ENCODE data around the gene SYCN. TPM values are rescaled to one million over a fixed set of nuclear protein-coding genes. Genes with fewer than 3 reads are reported as not detected.

Gene SYCN
- total RNA-seq, 1 donor from 2014 or later, result not detected

GRCh38 chr19:39192846-39193245 lies 11.2 kb downstream of the SYCN start:
- peaks cover 38% of the 10 kb centered on the region for H3K27me3 Mint-ChIP-seq (ENCODE audit: low read depth)
- peaks cover 1% of the 10 kb centered on the region for H3K36me3 Mint-ChIP-seq (ENCODE audit: low read depth)
- no peaks in the 10 kb centered on the region for H3K9me3 Mint-ChIP-seq (ENCODE audit: low read depth)
- H3K4me1 Mint-ChIP-seq (ENCODE audit: low read depth), result peaks cover 12% of the 10 kb centered on the region
- no peak for TF ChIP-seq CTCF (IDR thresholded peaks at IDR 0.05)
- no peak for DNase-seq (ENCODE audit: low spot score)
- no peak overlapping the region for H3K4me3 Mint-ChIP-seq (ENCODE audit: unreplicated experiment)
- no peak overlapping the region for H3K27ac Mint-ChIP-seq (ENCODE audit: unreplicated experiment)

GRCh38 chr19:39190768-39191167 lies 13.3 kb downstream of the SYCN start:
- no peak overlapping the region for H3K4me3 Mint-ChIP-seq (ENCODE audit: unreplicated experiment)

GRCh38 chr19:39188960-39189359 lies 15.1 kb downstream of the SYCN start:
- Mint-ChIP-seq H3K27me3 (ENCODE audit: low read depth) (peaks cover 13% of the 10 kb centered on the region), H3K4me1 (ENCODE audit: low read depth) (peaks cover 4% of the 10 kb centered on the region), H3K9me3 (ENCODE audit: low read depth) (no peaks in the 10 kb centered on the region), H3K36me3 (ENCODE audit: low read depth) (no peaks in the 10 kb centered on the region), H3K4me3 (ENCODE audit: unreplicated experiment) (no peak overlapping the region), H3K27ac (ENCODE audit: unreplicated experiment) (no peak overlapping the region)
- no peak for DNase-seq (ENCODE audit: low spot score)
- TF ChIP-seq CTCF (IDR thresholded peaks at IDR 0.05), result no peak

More at GRCh38 chr19:39190768-39191167, 13.3 kb downstream of the SYCN start:
- no peak for TF ChIP-seq CTCF (IDR thresholded peaks at IDR 0.05)
- DNase-seq (ENCODE audit: low spot score), result no peak
- Mint-ChIP-seq H3K9me3 (ENCODE audit: low read depth) (no peaks in the 10 kb centered on the region), H3K4me1 (ENCODE audit: low read depth) (peaks cover 6% of the 10 kb centered on the region), H3K27me3 (ENCODE audit: low read depth) (peaks cover 25% of the 10 kb centered on the region), H3K36me3 (ENCODE audit: low read depth) (no peaks in the 10 kb centered on the region), H3K27ac (ENCODE audit: unreplicated experiment) (no peak overlapping the region)

GRCh38 chr19:39187552-39187943 lies 16.5 kb downstream of the SYCN start:
- H3K27me3 Mint-ChIP-seq (ENCODE audit: low read depth), result peaks cover 7% of the 10 kb centered on the region
- peaks cover 5% of the 10 kb centered on the region for H3K9me3 Mint-ChIP-seq (ENCODE audit: low read depth)
- H3K4me1 Mint-ChIP-seq (ENCODE audit: low read depth), result no peaks in the 10 kb centered on the region
- H3K4me3 Mint-ChIP-seq (ENCODE audit: unreplicated experiment), result no peak overlapping the region
- no peak for DNase-seq (ENCODE audit: low spot score)
- TF ChIP-seq CTCF (IDR thresholded peaks at IDR 0.05), result peak; percentile 67
- no peaks in the 10 kb centered on the region for H3K36me3 Mint-ChIP-seq (ENCODE audit: low read depth)
- H3K27ac Mint-ChIP-seq (ENCODE audit: unreplicated experiment), result no peak overlapping the region

- Mint-ChIP-seq H3K36me3 (ENCODE audit: low read depth) (no peaks in the 10 kb centered on the region), H3K4me1 (ENCODE audit: low read depth) (no peaks in the 10 kb centered on the region), H3K27ac (ENCODE audit: unreplicated experiment) (no peak overlapping the region), H3K9me3 (ENCODE audit: low read depth) (peaks cover 5% of the 10 kb centered on the region), H3K27me3 (ENCODE audit: low read depth) (peaks cover 6% of the 10 kb centered on the region), H3K4me3 (ENCODE audit: unreplicated experiment) (no peak overlapping the region)
- no peak for TF ChIP-seq CTCF (IDR thresholded peaks at IDR 0.05)
- DNase-seq (ENCODE audit: low spot score), result no peak
Observed at GRCh38 chr19:39186391-39186790, 17.7 kb downstream of the SYCN start.

Measured in chondrocyte (in vitro differentiated cells).